ENCODE measurements around the gene SURF4.

The SURF4 gene

DNA sequence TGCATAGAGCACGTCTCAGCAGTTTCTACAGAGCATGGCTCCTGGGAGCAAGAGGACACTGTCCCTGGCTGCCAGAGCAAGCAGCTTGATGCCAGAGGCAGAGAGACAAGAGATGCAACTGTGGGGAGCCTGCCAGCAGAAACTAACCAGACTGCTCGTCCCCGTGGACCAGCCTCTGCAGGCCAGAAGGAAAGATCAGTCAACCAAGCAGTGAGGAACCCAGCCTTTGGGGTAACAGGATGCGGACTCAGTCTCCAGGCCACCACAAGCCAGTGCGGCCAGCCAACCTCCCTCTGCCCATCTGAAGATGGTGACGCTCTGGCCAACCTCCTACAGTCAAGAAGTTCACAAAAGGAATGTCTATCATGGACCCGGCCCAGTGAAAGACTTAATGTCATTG lies 3.7 kb downstream of the SURF4 start:
- no peak for DNase-seq

DNA sequence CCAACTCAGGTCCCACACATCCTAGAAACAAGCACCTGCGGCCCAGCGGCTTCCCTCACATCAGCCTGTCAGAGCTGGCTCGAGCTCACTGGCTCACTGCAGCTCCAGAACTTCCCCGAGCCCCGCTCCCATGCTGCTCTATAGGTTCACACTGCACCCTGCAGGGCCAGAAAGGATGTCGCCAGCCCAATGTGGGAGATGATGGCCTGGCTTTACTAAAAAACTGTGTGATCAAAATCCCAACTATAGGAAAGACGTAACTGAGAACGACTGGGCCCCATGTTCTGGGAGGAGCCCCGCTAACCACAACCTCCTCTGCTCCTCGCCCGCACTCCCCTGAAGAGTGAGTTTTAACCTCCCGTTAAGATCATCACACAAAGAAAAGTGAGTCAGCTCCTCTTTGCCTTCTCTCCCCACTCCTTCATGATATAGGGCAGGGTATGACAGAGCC lies 4.6 kb downstream of the SURF4 start:
- DNase-seq = peak; percentile 58 to 72

DNA sequence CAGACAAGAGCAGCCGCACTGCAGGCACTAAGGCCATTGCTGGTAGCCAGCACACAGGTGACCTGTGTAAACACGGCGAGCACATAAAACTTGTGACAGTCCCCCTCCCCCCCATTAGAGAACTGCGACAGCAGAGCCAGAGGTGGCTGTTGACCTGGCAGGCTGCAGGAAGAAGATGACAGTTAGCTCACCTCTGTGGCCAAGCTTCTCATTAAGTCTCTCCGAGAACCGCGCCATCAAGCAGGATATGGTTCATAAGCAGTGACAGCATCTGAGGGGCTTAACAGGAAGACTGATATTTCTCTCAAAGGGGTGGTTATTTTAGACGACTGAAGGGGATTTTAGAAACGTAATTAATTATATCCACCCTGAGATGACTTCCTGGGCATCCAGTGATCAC lies 5.2 kb downstream of the SURF4 start:
- DNase-seq = peak; percentile 42 to 69

DNA sequence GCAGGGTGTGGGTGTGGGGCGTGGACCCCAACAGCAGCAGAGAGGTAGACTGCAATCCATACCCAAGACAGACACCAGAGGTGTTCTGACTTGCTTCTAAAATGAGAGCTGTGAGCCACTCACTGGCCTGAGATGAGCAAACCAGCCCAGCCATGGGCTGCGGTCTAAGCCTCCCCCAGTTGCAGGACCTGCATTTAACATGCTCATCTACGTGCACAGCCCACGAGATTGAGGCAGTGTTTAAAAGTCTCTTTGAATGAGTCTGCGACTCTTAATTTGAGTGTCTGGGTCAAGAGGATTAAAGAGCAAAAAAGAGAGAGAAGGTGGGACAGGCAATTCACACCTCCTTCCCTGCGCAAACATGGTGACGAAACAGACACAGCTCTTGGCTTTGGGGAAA lies 5.9 kb downstream of the SURF4 start:
- no peak for DNase-seq

DNA sequence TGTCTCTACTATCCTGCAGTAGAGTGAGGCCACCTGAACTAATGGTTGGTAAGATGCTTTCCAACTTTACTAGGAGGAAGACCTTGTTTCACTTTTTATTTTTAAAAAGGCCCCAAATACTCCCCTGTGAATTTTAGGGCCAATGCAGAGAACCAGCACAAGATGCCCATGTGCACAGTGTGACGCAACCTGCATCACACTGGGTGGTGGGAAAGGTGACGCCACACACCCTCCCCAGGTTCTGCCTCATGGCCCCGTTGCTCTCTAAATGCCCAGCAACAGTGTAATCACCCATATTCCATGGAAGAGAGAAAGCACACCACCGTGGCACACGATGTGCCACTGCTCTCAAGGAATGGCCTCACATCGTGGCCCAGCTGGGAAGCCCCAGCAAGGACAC lies 6.4 kb downstream of the SURF4 start:
- DNase-seq = no peak

DNA sequence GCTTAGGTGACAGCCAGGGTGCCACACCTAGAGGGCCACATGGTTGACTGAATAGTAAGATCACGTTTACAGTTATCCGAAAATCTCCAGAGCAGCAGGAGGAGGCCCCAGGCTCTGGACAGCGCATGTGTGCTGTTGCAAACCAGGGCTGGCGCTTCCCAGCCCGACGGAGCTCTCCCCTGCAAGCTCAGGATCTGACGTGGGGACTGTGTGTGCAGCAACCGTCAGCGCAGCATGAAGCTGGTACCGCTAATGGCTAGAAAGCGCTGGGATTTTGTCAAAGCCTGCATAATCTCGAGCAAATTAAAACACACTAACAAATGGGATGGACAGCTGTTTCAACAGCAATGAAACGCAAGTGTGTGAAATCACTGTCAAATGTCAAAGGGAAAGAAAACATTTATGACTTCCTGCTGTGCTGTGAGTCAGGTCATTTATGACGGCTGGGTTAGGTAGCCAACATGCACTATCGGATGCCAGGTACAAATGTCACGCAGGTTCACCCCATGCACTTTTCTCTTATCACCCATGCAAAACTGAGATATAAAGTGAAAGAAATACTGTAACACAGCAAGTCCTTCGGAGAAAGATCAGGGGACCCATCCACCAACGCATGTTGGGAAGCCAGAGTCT lies 7.5 kb downstream of the SURF4 start:
- no peak for DNase-seq

DNA sequence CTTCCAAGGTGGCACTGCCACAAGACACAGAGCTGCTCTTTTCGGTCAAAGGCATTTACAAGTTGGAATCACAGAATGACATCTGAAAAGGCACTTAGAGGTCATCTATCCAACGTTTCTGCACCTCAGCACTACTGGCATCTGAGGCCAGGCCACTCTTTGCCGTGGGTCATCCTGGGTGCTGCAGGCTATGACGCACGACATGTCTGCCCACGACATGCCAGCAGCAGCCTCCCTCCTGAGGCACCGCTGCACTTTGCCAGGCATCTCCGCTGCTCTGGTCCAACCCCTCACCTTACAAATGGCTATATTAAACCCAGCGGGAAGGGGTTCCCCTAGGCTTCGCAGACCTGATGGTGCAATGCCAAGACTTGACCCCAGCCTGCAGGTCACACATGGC lies 8.1 kb downstream of the SURF4 start:
- DNase-seq = no peak

DNA sequence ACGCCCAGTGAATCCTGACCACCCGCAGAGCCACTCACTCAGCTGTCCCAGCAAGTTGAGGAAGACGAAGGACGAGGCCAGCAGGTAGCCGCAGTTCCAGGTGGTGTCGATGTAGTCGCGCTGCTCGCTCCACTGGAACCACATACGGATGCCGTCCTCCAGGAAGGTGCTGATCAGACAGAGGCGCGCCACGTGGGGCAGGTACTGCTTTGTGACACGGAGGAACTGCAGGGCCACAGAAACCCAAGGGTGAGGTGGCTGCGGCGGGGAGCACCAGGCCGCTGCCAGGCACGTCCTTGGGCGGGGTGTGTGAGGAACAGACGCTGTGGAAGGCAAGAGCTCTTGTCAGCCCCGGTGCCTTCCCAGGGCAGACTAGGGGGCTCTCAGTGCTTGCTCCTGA lies 8.6 kb downstream of the SURF4 start:
- DNase-seq = no peak

DNA sequence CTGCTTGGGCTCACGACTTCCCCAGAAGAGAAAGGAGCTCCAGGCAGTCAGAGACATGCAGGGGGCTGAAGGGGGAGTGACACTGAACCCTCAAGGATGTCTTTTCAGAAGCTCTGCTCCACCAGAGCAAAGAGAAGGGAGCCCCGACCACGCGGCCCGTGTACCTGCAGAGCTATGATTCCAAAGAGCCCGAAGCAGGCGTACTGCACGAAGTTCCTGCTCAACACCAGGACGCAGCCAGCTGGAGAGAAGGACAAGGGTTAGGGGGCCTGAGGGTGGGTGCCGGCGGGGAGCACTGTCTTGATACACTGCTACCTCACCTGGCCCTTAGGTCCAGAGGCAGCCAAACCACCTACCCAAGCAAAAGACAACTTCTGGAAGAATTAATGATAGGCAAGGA lies 9.4 kb downstream of the SURF4 start:
- no peak for DNase-seq

DNA sequence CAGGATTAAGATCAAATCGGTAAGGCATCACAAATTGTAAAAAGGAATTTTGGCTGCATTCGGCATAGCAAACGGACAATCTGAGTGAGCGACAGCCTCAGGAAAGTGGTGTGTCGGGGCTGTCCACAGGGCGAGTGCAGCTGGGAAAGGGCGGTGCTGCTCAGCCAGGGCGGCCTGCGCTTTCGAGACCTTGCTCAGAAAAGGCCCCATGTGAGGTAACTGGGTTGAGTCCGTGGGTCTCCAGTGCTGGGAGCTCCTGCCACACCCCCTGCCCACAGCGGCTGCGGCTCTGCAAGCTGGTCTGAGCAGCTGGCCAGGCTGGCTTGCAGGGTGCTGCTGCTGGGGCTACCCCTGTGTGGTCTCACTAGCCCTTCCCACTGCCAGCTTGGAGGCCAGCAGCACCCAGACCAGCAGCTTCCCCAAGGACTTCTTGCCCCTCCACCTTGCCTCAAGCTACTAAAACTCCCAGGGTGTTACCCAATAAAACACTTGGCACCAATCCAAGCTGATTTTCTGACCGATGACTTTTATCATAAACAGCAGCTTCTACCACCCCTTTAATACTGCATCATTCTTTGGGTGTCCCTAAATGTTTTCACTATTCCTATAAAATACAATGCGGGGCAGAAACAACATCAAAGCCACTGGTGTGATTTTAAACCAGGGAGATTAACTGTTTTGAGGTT lies 13.4 kb downstream of the SURF4 start:
- no peak for DNase-seq

DNA sequence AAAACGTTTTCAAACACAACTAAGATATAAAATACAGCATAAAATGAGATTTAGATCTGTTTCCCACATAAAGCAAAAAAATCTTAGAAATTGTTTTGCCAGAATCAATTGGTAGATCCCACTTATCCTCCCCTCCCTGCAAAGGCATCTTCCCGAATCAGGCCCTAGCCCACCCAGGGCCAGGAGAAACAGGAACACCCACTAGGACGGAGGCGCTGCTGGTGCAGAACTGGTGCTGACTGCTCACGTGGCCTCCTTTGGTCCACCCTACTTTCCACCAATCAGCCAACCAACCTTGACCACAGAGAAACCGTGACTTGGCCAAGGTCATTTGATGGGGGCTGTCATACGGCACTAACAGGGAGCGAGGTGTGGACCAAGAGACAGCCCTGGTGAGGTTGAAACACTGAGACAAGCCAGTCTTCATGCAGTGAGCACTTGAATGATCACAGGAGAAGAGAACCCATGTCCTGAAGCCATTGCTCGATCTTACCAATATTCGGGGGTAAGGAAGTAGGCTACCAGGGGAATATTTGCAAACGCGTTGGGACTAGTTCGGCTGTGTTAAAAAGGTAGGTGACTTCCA lies 14.3 kb downstream of the SURF4 start:
- no peak for DNase-seq

DNA sequence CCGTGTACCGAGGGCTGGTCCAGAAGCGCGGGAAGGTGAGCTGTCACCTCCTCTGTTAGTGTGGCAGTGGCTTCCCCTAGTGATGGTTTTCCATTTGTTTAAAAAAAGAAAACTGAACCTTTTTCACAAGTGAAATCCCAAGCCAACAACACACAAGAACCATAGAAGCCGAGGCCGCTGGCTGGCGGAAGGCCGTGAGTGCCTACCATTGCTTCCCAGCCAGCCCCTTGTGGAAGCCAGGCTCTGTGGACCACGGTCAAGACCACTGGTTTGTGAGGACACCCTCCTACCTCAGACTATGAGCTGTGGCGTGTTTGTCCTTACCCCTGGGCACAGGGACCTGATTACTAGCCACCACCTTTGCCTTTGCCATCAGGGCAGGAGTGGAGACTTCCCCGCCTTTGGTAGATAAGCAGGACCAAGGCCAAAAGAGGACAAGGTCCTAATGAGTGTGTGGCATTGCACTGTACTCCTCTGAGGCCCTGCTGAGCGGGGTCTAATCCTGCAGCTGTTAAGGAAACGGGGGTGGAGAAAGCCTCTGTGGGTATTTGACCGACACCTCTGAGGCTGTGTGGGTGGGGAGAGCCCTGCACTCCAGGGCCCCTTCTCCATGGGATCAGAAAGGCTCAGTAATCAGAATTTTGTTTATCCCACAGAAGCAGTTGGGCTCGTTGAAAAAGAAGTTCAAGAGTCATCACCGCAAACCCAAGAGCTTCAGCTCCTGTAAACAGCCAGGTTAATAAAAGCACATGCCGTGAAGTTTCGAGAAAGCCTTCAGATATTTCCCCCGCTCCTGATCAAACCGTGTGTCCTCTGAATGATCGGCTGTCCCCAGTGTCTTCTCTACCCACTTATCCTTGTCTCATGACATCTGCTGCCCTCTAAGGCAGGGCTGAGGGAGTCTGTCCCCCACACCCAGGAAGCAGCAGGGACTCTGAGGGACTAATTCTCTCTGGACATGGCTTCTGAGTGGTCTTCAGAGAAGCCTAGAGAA lies 15.2 kb downstream of the SURF4 start:
- no peak for DNase-seq

DNA sequence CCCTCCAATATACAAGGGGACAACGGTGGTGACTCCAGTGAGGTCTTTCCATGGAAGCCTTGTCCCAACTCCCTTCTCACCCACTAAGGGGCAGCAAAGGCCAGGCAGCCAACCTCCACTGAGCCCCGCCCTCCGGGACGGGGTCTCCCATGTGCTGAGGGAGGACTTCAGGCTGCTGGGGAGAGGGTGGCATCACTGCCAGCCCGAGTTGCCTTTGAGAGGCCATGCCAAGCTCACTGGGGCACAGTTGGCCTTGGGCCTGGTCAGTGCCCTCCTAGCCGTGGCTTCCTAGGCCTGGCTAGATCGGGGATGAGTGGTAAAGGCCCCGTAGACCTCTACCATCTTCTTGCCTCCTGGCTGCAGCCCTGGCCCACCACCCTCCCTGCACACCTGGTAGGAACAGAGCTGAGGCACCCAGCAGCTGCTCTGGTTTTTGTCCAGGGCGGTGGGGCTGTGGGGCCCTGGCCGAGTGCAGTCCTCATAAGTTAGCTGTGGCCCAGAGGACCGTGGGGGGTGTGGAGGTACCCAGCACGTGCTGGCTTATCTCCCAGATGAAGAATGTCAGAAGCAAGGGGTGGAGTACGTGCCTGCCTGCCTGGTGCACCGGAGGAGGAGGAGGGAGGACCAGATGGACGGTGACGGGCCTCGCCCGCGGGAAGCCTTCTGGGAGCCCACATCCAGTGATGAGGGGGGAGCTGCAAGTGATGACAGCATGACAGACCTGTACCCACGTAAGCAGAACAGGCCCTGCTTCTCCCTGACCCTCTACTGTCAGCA lies 16.3 kb downstream of the SURF4 start:
- DNase-seq = no peak

DNA sequence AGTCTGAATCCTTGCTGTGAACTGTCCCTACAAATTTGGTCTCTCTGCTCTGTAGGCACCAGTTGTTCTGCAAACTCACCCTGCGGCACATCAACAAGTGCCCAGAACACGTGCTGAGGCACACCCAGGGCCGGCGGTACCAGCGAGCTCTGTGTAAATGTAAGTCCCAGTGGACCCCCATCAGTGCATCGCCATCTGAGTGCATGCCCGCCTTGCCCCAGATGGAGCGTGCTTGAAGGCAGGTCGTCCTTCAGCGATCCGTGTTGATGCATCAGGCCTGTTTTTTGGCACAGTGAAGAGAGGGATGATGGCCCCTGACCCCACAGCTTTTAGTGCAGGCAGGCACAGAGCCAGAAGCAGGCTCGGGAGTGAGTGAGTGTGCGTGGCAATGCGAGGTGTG lies 18.2 kb downstream of the SURF4 start:
- DNase-seq = no peak

DNA sequence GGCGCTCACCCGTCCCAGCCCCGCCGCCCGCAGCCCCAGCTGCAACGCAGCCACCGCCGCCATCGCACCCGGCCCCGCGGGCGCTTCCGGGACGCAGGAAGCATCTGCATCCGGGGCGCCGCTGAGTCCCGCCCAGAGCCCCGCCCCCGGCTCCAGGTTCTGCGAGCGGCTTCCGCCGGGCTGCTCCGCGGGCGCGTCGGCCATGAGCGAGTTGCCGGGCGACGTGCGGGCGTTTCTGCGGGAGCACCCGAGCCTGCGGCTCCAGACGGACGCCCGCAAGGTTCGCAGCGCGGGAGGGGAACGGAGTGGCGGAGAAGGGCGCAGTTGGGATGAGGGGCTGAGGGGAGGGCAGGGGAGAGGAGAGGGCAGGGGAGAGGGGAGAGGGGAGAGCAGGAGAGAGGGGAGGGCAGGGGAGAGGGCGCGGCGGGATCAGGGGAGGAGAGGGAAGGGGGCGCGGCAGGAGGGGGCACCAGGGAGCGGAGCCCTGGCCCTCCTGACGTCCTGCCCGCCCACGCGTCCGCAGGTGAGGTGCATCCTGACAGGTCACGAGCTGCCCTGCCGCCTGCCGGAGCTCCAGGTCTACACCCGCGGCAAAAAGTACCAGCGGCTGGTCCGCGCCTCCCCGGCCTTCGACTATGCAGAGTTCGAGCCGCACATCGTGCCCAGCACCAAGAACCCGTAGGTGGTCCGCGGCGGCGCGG lies 19.3 kb downstream of the SURF4 start, which contains the start of the genes SURF1 and SURF2:
Gene SURF1 (minus strand): TSS at position 97 of the 701 bp plus-strand sequence. CDS start 34 bp downstream, at position 63.
Gene SURF2 (plus strand): TSS at position 160 of the 701 bp plus-strand sequence. CDS start 43 bp downstream, at position 203.
- peak; percentile 88 to 89 for DNase-seq

DNA sequence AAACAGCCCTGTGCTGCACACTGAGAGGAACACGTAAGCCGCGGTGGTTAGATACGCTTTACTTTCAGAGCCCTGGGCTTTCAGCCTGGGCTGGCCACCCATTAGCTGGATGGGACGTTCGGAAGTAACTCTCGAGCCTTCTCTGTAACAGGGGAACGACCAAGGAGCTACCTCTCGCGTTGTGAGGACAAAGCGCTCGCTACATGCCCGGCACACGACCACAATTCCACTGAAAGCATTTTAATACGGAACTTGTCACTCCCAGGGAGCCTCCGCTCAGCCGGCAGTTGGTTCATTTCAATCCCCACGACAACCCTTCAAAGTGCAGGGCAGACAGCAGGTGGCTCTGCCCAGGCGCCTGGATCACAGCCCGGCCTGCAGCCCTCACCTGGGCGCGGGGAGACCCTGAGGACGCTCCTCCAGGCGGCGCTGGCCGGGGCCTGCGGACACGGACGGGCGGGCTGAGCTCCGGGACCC lies 19.9 kb downstream of the SURF4 start:
- DNase-seq = no peak

DNA sequence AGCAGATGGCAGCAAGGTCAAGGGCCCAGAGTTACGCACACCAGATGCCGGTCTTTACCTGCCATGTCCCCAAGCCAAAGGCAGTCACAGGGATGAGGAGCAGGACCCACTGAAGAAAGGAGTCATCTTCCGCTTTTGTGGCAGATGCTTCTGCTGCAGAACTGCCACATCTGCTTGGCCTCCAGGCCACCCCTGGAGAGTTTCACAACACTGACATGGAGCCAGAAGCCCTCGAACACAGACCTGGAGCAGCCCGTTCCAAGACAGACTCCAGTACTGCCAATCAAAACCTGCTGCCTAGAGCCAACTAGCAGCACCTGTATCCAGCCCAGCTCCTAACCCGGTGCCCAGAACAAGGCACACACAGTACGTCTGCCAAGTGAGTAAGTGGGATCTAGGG lies 21.1 kb downstream of the SURF4 start:
- DNase-seq = no peak

DNA sequence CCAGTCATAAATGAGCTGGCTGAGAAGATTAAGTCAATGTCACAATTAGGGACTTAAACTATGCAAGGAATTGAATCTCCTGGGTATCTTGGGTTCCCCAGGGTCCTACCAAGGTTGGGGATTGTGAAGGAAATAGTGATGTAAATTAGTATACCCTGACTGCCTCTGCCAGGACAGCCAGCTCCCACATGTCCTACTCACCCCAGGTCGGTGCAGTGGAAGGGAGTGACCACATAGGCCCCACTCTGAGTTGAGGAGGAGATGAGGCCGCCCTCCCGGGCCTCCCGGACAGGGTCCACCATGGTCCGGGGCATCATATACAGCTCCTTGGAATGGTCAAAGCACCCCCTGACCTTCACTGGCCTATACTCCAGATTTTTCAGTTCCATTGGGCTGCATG lies 22.3 kb downstream of the SURF4 start:
- DNase-seq = no peak

DNA sequence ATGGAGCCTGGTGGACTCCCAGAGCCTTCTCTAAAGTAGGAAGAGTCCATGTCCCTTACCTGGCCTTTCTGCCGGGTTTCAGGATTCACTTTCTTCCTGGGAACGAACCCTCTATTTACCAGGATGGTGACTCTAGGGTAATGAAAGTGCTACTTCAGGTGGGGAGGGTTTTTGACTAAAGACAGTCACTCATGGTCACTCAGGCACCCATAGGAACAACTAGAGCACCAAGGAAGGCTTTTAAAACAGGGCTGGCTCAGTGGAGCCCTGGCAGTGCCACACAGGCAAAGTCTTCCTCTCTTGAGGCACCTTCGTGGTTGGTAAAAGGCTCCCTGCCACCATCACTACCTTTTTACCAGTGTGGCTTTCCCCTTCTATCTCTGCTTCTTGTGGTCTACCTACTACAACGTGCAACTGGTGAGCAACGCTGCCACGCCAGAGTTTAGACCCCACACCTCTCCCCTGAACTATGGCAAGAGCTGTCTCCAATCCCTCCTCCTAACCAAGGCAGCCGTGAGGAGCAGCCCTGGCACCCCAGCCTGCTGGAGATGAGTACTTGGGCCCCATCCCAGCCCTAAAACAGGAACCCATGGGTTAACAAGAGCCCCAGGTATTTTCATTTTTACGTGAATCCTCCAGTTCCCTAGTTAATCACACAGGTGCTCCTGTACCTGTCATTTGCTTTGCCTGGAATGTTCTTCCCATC lies 23.1 kb downstream of the SURF4 start:
- DNase-seq = no peak

DNA sequence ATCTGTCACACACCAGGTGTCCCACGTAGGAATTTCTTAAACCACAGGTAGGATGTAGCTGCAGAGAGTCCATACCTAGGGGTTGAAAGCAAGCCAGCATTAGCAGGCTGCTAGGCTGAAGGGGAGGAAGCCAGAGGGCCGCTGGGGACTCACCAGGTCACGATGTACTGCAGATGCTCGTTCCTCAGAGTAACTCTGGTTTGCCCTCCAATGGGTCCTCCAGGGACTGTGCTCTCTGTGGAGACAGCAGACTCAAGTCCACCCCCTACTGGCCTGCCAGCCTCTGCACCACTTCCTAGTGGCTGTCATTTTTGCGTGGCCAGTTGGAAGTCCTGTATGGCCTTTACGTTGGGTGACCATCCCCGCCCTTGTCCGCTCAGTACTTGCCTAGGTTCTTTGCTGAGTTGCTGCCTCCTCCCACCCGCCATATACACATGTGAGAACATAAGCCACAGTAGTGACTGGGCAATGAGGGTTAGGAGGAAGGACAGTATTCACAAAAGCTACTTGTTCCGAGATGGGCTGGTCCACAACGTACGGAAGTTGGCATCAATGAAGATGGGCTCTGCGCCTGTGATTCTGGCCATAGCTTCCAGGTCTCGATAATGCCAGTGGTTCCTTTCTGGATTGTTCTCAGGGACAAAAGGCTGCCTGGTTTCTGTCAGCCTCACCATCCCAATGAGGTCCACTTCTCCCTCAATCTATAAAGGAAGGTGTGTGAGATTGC lies 23.8 kb downstream of the SURF4 start:
- peak; percentile 36 to 37 for DNase-seq
